Measurements from ENCODE around the gene ALG13.
"Not testable (repeated sequence)": the region's sequence is repeated elsewhere in the genome, so short reads cannot be mapped to it uniquely, and the experiment has no call there.

Gene ALG13

DNA sequence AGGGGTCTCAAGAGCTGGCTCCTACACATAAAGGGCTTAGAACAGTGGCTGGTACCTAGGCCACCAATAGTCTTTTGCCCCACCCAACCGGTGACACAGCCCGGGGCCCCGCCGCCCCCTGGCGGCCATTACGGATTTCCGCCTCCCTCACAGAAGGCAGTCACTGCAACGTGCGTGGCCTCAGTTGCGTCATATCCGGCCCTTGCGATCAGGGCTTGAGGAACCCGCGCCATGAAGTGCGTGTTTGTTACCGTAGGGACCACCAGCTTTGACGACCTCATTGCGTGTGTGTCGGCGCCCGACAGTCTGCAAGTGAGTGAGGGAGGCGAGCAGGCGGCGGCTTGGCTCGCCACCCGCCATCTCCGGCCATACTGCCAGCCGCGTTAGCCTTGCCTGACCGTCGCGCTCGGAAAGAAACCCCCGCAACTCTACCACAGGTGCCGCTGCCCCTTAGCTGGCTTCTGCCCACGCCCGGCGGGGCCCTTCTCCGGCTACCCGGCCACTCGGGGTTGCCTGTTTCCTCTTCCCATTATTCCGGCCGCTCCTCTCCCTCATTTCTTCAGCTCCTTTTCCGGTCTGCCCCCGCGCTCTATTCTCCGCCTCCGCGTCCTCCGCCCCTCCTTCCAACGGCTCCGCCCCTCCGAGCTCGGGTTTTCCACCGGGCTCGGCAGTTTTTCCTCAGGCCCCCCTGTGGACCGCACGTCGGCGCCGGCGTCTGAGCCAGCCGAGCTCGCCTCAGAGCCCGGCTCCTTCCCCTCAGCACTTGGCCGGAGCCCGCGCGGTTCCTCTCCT lies at the start of gene ALG13:
Gene ALG13 (plus strand): TSS at position 183 of the 792 bp plus-strand sequence. CDS start 49 bp downstream, at position 232.
- DNase-seq: peak; percentile 87

- no peak for DNase-seq
These were observed 45.9 kb upstream of the ALG13 start for GRCh38 chrX:111634823-111635729.

GRCh38 chrX:111641969-111642368 lies 39.0 kb upstream of the ALG13 start:
- no peak for DNase-seq

GRCh38 chrX:111645165-111645564 lies 35.8 kb upstream of the ALG13 start:
- not testable (repeated sequence) for DNase-seq

DNA sequence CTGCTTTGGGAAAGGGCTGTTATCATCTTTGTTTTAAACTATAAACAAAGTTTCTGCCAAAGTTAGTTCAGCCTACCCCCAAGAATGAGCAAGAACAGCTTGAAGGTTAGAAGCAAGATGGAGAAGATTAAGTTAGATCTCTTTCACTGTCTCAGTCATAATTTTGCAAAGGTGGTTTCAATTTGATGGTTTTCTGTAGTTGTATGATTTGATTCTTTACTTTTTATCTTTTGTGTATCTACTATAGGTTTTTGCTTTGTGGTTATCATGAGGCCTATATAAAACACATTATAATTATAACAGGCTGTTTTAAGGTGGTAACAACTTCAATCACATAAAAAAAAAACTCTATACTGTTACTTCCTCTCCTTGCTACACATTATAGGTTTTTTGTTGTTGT lies 35.4 kb upstream of the ALG13 start:
- DNase-seq: no peak

DNA sequence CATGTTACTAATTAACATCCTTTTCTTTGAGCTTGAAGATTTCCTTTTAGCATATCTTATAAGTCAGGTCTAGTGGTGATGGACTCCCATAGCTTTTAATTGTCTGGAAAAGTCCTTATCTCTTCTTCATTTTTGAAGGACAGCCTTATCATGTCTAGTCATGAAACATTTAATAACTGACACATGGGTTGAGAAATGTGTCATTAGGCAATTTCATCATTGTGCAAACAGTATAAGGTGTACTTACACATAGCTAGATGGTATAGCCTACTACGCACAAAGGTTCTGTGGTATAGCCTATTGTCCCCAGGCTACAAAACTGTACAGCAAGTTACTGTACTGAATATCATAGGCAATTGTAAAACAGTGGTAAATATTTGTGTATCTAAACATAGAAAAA lies 34.5 kb upstream of the ALG13 start:
- no peak for DNase-seq

- DNase-seq: no peak
These were observed 32.2 kb upstream of the ALG13 start for GRCh38 chrX:111648802-111649201.

- no peak for DNase-seq
These were observed 31.3 kb upstream of the ALG13 start for GRCh38 chrX:111649638-111650037.

- DNase-seq: no peak
These were observed 30.1 kb upstream of the ALG13 start for GRCh38 chrX:111650845-111651244.

DNA sequence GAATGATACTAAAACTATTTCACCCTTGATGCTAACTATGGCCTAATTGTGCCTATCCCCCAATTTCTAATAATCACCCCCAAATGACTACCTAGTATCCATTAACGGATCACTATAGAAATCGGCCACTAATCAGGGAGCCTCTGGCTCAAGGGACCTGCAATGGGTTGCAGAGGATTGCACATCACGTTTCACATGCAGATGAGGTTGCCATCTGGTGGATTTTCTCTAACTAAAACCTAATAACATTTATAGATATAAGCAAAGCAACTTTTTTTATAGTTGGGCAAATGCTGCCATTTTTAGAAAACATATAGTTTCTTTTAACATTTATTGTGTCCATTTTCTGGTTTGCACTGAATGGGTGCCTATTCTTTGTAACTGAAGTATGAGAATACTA lies 28.3 kb upstream of the ALG13 start:
- DNase-seq: no peak

- DNase-seq: no peak
These were observed 19.7 kb upstream of the ALG13 start for GRCh38 chrX:111661241-111661640.

GRCh38 chrX:111662292-111662691 lies 18.7 kb upstream of the ALG13 start:
- no peak for DNase-seq

DNA sequence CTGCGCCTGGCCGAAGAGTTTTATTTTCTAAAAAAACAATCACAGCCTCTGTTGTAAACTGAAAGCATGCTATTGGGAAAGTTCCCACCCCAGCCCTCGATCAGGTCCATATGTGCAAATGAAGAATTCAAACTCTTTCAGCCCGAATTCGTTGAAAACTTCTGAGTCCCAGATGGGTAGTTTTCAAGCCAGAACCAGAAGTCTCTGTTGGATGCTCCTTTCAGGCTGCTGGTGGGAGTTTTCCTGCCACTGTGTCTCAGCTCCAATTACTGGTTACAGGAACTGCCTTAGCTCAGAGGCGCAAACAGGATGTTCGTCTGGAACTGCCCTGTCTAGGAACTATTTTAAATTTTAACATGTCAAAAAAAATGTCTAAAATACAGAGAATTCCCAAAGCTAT lies 9.3 kb upstream of the ALG13 start:
- DNase-seq: no peak

- no peak for DNase-seq
These were observed 6.3 kb downstream of the ALG13 start for GRCh38 chrX:111687305-111687704.

DNA sequence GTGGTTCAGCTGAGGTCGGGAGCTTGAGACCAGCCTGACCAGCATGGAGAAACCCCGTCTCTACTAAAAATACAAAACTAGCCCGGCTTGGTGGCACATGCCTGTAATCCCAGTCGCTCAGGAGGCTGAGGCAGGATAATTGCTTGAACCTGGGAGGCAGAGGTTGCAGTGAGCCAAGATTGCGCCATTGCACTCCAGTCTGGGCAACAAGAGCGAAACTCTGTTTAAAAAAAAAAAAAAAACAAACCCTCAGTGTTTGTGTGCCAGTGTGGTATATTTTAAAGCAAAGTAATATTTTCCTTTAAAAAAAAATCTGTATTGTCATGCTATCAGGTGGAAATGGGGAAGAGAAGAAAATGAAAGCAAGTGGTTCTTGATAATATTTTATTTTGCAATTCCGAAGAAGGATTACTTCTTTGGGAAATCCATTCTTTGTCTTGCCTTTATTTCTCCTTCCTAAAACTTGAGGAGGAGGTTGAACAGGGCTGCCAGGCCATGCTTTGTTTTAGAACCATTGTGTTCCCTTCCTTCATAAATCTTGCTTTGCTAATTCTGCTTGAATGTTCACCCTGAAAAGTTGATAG lies 14.4 kb downstream of the ALG13 start:
- DNase-seq: no peak

- no peak for DNase-seq
These were observed 38.6 kb downstream of the ALG13 start for GRCh38 chrX:111719426-111720210.

- DNase-seq: no peak
These were observed 47.1 kb downstream of the ALG13 start for GRCh38 chrX:111728096-111728495.

DNA sequence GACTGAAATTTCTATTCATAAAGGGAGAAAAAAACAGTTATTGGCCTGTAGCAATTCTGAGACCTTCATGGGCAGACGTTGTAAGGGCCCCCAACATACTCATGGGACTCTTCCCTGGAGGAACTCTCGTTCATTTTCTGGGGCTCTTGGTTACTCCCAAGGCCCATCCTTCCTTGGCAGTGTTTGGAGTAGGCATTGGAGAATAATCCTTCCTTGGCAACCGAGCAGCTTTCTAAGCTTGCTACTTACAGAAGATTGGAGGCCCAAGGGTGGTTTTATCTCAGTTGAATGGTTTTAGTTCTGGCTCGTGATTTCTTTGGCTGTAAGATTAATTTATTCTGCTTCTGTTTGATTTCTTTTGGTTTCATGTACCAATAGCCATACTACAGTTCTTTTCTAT lies 50.4 kb downstream of the ALG13 start:
- no peak for DNase-seq

DNA sequence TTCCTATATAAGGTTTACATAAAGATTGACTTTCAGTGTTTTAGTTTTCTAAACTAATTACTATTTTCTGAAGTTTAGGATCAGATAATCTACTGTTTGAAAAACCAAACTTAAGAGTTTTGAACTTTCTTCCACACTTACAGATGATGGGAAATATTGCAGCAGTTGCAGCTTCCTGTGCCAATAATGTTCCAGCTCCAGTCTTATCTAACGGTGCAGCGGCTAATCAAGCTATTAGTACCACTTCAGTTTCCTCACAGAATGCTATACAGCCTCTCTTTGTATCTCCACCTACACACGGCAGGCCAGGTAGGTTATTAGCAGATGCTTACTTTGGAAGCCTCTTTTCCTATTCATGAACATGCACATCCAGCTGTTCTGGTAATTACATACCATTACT lies 55.6 kb downstream of the ALG13 start:
- no peak for DNase-seq

DNA sequence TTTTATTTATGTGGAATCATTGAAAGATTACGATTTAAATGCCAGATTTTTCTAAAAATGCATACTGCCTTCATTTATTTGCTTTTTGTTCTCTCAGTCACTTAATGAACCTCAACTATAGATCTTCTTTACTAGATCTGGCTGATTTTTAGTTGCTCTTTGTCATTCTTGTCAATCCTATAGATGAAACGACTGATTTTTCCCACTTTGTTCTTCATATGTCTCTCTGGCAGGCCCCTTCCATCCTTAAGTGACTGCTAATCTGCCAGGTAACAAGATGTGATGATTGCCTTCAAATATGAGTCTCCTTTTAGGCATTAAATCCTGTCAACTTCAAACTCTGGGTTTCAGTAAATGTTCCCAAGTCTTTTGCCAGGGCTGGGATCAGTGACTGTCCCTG lies 61.0 kb downstream of the ALG13 start:
- DNase-seq: no peak

- DNase-seq: no peak
These were observed 62.3 kb downstream of the ALG13 start for GRCh38 chrX:111743316-111743715.

DNA sequence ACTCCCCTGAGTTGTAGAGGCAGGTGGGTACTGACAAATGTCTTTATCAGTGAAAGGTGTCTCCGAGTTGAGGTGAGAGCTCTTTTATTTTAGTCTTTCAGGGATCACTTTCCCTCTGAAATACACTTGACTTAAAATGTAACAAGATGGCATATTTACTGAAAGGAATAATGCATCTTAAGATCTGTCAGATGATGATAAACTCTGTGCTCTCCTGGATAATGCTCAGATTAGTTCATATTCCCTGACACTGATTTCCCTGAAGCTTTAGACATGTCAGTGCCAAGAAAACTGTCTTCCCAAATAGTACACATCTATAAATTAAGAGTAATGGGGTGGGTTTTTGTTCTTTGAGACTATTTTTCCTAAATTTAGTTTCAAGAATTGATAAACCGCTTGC lies 75.5 kb downstream of the ALG13 start:
- no peak for DNase-seq

GRCh38 chrX:111759686-111760085 lies 78.7 kb downstream of the ALG13 start:
- no peak for DNase-seq

All from stimulated activated CD4-positive, alpha-beta T cell treated with anti-CD3 and anti-CD28 coated beads, Interleukin-15, amount 100 ng/mL, for 24 hours (primary cell).